ENCODE data around the gene KCP.

- TF ChIP-seq, protein P1, sequence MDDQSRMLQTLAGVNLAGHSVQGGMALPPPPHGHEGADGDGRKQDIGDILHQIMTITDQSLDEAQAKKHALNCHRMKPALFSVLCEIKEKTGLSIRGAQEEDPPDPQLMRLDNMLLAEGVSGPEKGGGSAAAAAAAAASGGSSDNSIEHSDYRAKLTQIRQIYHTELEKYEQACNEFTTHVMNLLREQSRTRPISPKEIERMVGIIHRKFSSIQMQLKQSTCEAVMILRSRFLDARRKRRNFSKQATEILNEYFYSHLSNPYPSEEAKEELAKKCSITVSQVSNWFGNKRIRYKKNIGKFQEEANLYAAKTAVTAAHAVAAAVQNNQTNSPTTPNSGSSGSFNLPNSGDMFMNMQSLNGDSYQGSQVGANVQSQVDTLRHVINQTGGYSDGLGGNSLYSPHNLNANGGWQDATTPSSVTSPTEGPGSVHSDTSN (IDR thresholded peaks at IDR 0.05) = no peak
- TF ChIP-seq POLR2AphosphoS5 (IDR thresholded peaks at IDR 0.05; ENCODE audit: low read depth, low read length) = no peak
- TF ChIP-seq CTCF (IDR thresholded peaks at IDR 0.05) = no peak
- no peak for TF ChIP-seq USF2 (IDR thresholded peaks at IDR 0.05; ENCODE audit: borderline replicate concordance, low read depth, low read length)
- TF ChIP-seq YY1 (IDR thresholded peaks at IDR 0.05; ENCODE audit: low read depth) = no peak
- no peak for TF ChIP-seq EP300 (IDR thresholded peaks at IDR 0.05; ENCODE audit: borderline replicate concordance in 1 of 2, low read depth in 1 of 2, low read length in 1 of 2)
- no peak for TF ChIP-seq REST (IDR thresholded peaks at IDR 0.05; ENCODE audit: low read depth, low read length)
- TF ChIP-seq SMC3 (IDR thresholded peaks at IDR 0.05; ENCODE audit: low read depth, low read length) = no peak
- no peak for TF ChIP-seq MEF2A (IDR thresholded peaks at IDR 0.05; ENCODE audit: borderline replicate concordance, low read depth)
- no peak for TF ChIP-seq RFX5 (IDR thresholded peaks at IDR 0.05; ENCODE audit: low read length)
- TF ChIP-seq EZH2phosphoT487 (IDR thresholded peaks at IDR 0.05; ENCODE audit: borderline replicate concordance, low read depth) = no peak
- TF ChIP-seq JUND (IDR thresholded peaks at IDR 0.05) = no peak
- no peak for TF ChIP-seq TEAD4 (IDR thresholded peaks at IDR 0.05; ENCODE audit: borderline replicate concordance, insufficient read depth)
These were observed 11.4 kb upstream of the KCP start for GRCh38 chr7:128921866-128922440.

All from SK-N-SH (cell line).